ENCODE data around the gene BSG. TPM values are rescaled to one million over a fixed set of nuclear protein-coding genes. Genes with fewer than 3 reads are reported as not detected.
A peak's percentile ranks its signal among the peaks of the same experiment; 100 is the strongest.

Gene BSG
- total and polyA plus RNA-seq, 9 of the 15 experiments (the other 6 are each of a cell fraction or from before 2014, with no cell fraction given), result 4.6 to 495 (median 187) TPM

- peak in 1 of 2 experiments; percentile 91; a peak in 1 of 4 replicates for TF ChIP-seq TEAD1 (CRISPR knock-in tag; IDR thresholded peaks at IDR 0.05)
- TF ChIP-seq KAT7 (CRISPR knock-in tag; IDR thresholded peaks at IDR 0.05; ENCODE audit: borderline replicate concordance), result peak; percentile 82; the same call in 1 of the 2 replicates
- TF ChIP-seq EP300 (IDR thresholded peaks at IDR 0.05; ENCODE audit: low read length), result no peak
- TF ChIP-seq, protein P1, sequence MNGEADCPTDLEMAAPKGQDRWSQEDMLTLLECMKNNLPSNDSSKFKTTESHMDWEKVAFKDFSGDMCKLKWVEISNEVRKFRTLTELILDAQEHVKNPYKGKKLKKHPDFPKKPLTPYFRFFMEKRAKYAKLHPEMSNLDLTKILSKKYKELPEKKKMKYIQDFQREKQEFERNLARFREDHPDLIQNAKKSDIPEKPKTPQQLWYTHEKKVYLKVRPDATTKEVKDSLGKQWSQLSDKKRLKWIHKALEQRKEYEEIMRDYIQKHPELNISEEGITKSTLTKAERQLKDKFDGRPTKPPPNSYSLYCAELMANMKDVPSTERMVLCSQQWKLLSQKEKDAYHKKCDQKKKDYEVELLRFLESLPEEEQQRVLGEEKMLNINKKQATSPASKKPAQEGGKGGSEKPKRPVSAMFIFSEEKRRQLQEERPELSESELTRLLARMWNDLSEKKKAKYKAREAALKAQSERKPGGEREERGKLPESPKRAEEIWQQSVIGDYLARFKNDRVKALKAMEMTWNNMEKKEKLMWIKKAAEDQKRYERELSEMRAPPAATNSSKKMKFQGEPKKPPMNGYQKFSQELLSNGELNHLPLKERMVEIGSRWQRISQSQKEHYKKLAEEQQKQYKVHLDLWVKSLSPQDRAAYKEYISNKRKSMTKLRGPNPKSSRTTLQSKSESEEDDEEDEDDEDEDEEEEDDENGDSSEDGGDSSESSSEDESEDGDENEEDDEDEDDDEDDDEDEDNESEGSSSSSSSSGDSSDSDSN (IDR thresholded peaks at IDR 0.05; ENCODE audit: borderline replicate concordance in 1 of 2, low read depth in 2 of 2, low read length in 2 of 2), result no peak
- TF ChIP-seq ZFP1 (CRISPR knock-in tag; IDR thresholded peaks at IDR 0.05), result no peak
- TF ChIP-seq POLR2H (tag; IDR thresholded peaks at IDR 0.05; ENCODE audit: low read depth), result no peak
- TF ChIP-seq, protein P2, sequence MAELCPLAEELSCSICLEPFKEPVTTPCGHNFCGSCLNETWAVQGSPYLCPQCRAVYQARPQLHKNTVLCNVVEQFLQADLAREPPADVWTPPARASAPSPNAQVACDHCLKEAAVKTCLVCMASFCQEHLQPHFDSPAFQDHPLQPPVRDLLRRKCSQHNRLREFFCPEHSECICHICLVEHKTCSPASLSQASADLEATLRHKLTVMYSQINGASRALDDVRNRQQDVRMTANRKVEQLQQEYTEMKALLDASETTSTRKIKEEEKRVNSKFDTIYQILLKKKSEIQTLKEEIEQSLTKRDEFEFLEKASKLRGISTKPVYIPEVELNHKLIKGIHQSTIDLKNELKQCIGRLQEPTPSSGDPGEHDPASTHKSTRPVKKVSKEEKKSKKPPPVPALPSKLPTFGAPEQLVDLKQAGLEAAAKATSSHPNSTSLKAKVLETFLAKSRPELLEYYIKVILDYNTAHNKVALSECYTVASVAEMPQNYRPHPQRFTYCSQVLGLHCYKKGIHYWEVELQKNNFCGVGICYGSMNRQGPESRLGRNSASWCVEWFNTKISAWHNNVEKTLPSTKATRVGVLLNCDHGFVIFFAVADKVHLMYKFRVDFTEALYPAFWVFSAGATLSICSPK (IDR thresholded peaks at IDR 0.05; ENCODE audit: borderline replicate concordance), result no peak
- TF ChIP-seq SMAD3 (CRISPR knock-in tag; conservative IDR thresholded peaks at IDR 0.05), result no peak
- no peak for TF ChIP-seq ZNF507 (tag; conservative IDR thresholded peaks at IDR 0.05)
- no peak for TF ChIP-seq RBM14 (IDR thresholded peaks at IDR 0.05; ENCODE audit: borderline replicate concordance, insufficient read depth, low read depth, low read length)
- no peak for TF ChIP-seq KAT8 (IDR thresholded peaks at IDR 0.05; ENCODE audit: low read depth)
- TF ChIP-seq ZNF589 (CRISPR knock-in tag; IDR thresholded peaks at IDR 0.05; ENCODE audit: low read depth), result no peak
- TF ChIP-seq XRCC3 (IDR thresholded peaks at IDR 0.05), result no peak
- TF ChIP-seq XRCC4 (IDR thresholded peaks at IDR 0.05; ENCODE audit: extremely low read depth, insufficient read depth, insufficient read length), result no peak
- TF ChIP-seq HOMEZ (CRISPR knock-in tag; IDR thresholded peaks at IDR 0.05), result no peak
- 0 out of 2 replicates have a peak, but pooled peaks have one; percentile 8 for TF ChIP-seq TAF7 (tag; IDR thresholded peaks at IDR 0.05)
- TF ChIP-seq, protein P3, sequence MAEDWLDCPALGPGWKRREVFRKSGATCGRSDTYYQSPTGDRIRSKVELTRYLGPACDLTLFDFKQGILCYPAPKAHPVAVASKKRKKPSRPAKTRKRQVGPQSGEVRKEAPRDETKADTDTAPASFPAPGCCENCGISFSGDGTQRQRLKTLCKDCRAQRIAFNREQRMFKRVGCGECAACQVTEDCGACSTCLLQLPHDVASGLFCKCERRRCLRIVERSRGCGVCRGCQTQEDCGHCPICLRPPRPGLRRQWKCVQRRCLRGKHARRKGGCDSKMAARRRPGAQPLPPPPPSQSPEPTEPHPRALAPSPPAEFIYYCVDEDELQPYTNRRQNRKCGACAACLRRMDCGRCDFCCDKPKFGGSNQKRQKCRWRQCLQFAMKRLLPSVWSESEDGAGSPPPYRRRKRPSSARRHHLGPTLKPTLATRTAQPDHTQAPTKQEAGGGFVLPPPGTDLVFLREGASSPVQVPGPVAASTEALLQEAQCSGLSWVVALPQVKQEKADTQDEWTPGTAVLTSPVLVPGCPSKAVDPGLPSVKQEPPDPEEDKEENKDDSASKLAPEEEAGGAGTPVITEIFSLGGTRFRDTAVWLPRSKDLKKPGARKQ (CRISPR knock-in tag; IDR thresholded peaks at IDR 0.05), result no peak
- no peak for TF ChIP-seq ESRRA (IDR thresholded peaks at IDR 0.05; ENCODE audit: borderline replicate concordance, low read depth)
- TF ChIP-seq CBFA2T2 (conservative IDR thresholded peaks at IDR 0.05), result no peak
- TF ChIP-seq PHF20 (IDR thresholded peaks at IDR 0.05; ENCODE audit: partially characterized antibody), result no peak
- TF ChIP-seq ERF (CRISPR knock-in tag; IDR thresholded peaks at IDR 0.05), result no peak
- TF ChIP-seq SMARCA4 (IDR thresholded peaks at IDR 0.05), result 0 out of 2 replicates have a peak, but pooled peaks have one; percentile 48
These were observed 1.3 kb upstream of the BSG start (continued) for GRCh38 chr19:570937-571565.
